Duodenal mucosa (tissue), 2 donors: ENCODE data around the gene DSG3.

ENCODE experiments used
- H3K27ac ChIP-seq: one replicate; pipeline ENCODE4 v1.7.0; 2013; ENCODE audit warnings: low read depth, low read length
- H3K27me3 ChIP-seq, 2 donors: one replicate each; pipeline ENCODE4 v1.7.0; 2013; ENCODE audit warnings: low read length in 2 of 2, control low read depth in 1 of 2; ENCODE audit not compliant: insufficient read depth in 2 of 2, control insufficient read depth in 1 of 2
- H3K36me3 ChIP-seq, 2 donors: one replicate each; pipeline ENCODE4 v1.7.0; 2013; ENCODE audit warnings: low read length in 2 of 2, control low read depth in 1 of 2; ENCODE audit not compliant: insufficient read depth in 2 of 2, control insufficient read depth in 1 of 2
- H3K4me1 ChIP-seq, 2 donors: one replicate each; pipeline ENCODE4 v1.7.0; 2013; ENCODE audit warnings: low read length in 2 of 2, control low read depth in 1 of 2; ENCODE audit not compliant: insufficient read depth in 2 of 2, control insufficient read depth in 1 of 2
- H3K4me3 ChIP-seq, 2 donors: one replicate each; pipeline ENCODE4 v1.7.0; 2013; ENCODE audit warnings: low read length in 2 of 2, low read depth in 1 of 2
- H3K9ac ChIP-seq, 2 donors: one replicate each; pipeline ENCODE4 v1.7.0; 2013; ENCODE audit warnings: low read length in 2 of 2, low read depth in 1 of 2
- H3K9me3 ChIP-seq, 2 donors: one replicate each; pipeline ENCODE4 v1.7.0; 2013; ENCODE audit warnings: low read length in 2 of 2, control low read depth in 1 of 2; ENCODE audit not compliant: control insufficient read depth in 1 of 2

Gene DSG3

GRCh38 chr18:31430072-31430471 is 17.5 kb upstream of the DSG3 start:
- no peak overlapping the region for H3K9ac ChIP-seq
- no peak overlapping the region for H3K27ac ChIP-seq
- no peaks in the 10 kb centered on the region for H3K27me3 ChIP-seq
- no peaks in the 10 kb centered on the region for H3K36me3 ChIP-seq
- H3K9me3 ChIP-seq = no peaks in the 10 kb centered on the region
- H3K4me1 ChIP-seq = peaks cover 0 to 6% of the 10 kb centered on the region in 2 donors
- no peak overlapping the region for H3K4me3 ChIP-seq

GRCh38 chr18:31430554-31430953 is 17.0 kb upstream of the DSG3 start:
- no peak overlapping the region for H3K27ac ChIP-seq
- no peak overlapping the region for H3K9ac ChIP-seq
- H3K9me3 ChIP-seq = no peaks in the 10 kb centered on the region
- H3K27me3 ChIP-seq = no peaks in the 10 kb centered on the region
- H3K4me3 ChIP-seq = no peak overlapping the region
- no peaks in the 10 kb centered on the region for H3K36me3 ChIP-seq
- peaks cover 0 to 6% of the 10 kb centered on the region in 2 donors for H3K4me1 ChIP-seq

GRCh38 chr18:31432316-31432715 is 15.2 kb upstream of the DSG3 start:
- Histone ChIP-seq H3K27ac (no peak overlapping the region), H3K4me1 (peaks cover 0 to 6% of the 10 kb centered on the region in 2 donors), H3K27me3 (no peaks in the 10 kb centered on the region), H3K9me3 (no peaks in the 10 kb centered on the region), H3K9ac (no peak overlapping the region), H3K36me3 (no peaks in the 10 kb centered on the region), H3K4me3 (no peak overlapping the region)

GRCh38 chr18:31436825-31437224 is 10.7 kb upstream of the DSG3 start:
- H3K4me3 ChIP-seq = no peak overlapping the region
- no peaks in the 10 kb centered on the region for H3K4me1 ChIP-seq
- no peak overlapping the region for H3K27ac ChIP-seq
- no peaks in the 10 kb centered on the region for H3K36me3 ChIP-seq
- H3K27me3 ChIP-seq = no peaks in the 10 kb centered on the region
- no peaks in the 10 kb centered on the region for H3K9me3 ChIP-seq
- no peak overlapping the region for H3K9ac ChIP-seq

GRCh38 chr18:31438402-31438801 is 9.1 kb upstream of the DSG3 start:
- Histone ChIP-seq H3K9ac (no peak overlapping the region), H3K4me3 (no peak overlapping the region), H3K27ac (no peak overlapping the region), H3K9me3 (no peaks in the 10 kb centered on the region), H3K27me3 (no peaks in the 10 kb centered on the region), H3K4me1 (no peaks in the 10 kb centered on the region), H3K36me3 (no peaks in the 10 kb centered on the region)

- Histone ChIP-seq H3K9me3 (no peaks in the 10 kb centered on the region), H3K27me3 (no peaks in the 10 kb centered on the region), H3K9ac (no peak overlapping the region), H3K27ac (no peak overlapping the region), H3K4me3 (no peak overlapping the region), H3K4me1 (no peaks in the 10 kb centered on the region), H3K36me3 (no peaks in the 10 kb centered on the region)
These were observed 7.7 kb upstream of the DSG3 start for GRCh38 chr18:31439807-31440325.

GRCh38 chr18:31440787-31441186 is 6.8 kb upstream of the DSG3 start:
- Histone ChIP-seq H3K36me3 (no peaks in the 10 kb centered on the region), H3K4me3 (no peak overlapping the region), H3K9me3 (no peaks in the 10 kb centered on the region), H3K4me1 (no peaks in the 10 kb centered on the region), H3K9ac (no peak overlapping the region), H3K27me3 (no peaks in the 10 kb centered on the region), H3K27ac (no peak overlapping the region)

- no peak overlapping the region for H3K9ac ChIP-seq
- H3K27ac ChIP-seq = no peak overlapping the region
- H3K27me3 ChIP-seq = no peaks in the 10 kb centered on the region
- no peaks in the 10 kb centered on the region for H3K36me3 ChIP-seq
- H3K4me3 ChIP-seq = no peak overlapping the region
- H3K9me3 ChIP-seq = no peaks in the 10 kb centered on the region
- H3K4me1 ChIP-seq = no peaks in the 10 kb centered on the region
These were observed 6.0 kb upstream of the DSG3 start for GRCh38 chr18:31441493-31441892.

- Histone ChIP-seq H3K9ac (no peak overlapping the region), H3K27ac (no peak overlapping the region), H3K36me3 (no peaks in the 10 kb centered on the region), H3K27me3 (no peaks in the 10 kb centered on the region), H3K4me3 (no peak overlapping the region), H3K4me1 (no peaks in the 10 kb centered on the region), H3K9me3 (no peaks in the 10 kb centered on the region)
These were observed 3.4 kb upstream of the DSG3 start for GRCh38 chr18:31444142-31444541.

GRCh38 chr18:31445908-31446307 is 1.6 kb upstream of the DSG3 start:
- H3K4me1 ChIP-seq = no peaks in the 10 kb centered on the region
- no peaks in the 10 kb centered on the region for H3K36me3 ChIP-seq
- no peaks in the 10 kb centered on the region for H3K9me3 ChIP-seq
- no peaks in the 10 kb centered on the region for H3K27me3 ChIP-seq
- H3K4me3 ChIP-seq = no peak overlapping the region
- no peak overlapping the region for H3K27ac ChIP-seq
- no peak overlapping the region for H3K9ac ChIP-seq

- Histone ChIP-seq H3K4me3 (no peak overlapping the region), H3K4me1 (no peaks in the 10 kb centered on the region), H3K27me3 (no peaks in the 10 kb centered on the region), H3K36me3 (no peaks in the 10 kb centered on the region), H3K9ac (no peak overlapping the region), H3K9me3 (no peaks in the 10 kb centered on the region), H3K27ac (no peak overlapping the region)
These were observed 687 bp upstream of the DSG3 start for GRCh38 chr18:31446854-31447253.
